Measurements from ENCODE around the gene ZNF892.

- TF ChIP-seq SETDB1 (IDR thresholded peaks at IDR 0.05; ENCODE audit: insufficient read length, low read length) (no peak), REPIN1 (tag by site-specific recombination; IDR thresholded peaks at IDR 0.05; ENCODE audit: low read depth) (no peak), PATZ1 (tag by site-specific recombination; IDR thresholded peaks at IDR 0.05) (peak; percentile 60; the same call in 1 of the 2 replicates), HOXA7 (CRISPR knock-in tag; IDR thresholded peaks at IDR 0.05; ENCODE audit: borderline replicate concordance) (no peak), KLF10 (tag by site-specific recombination; IDR thresholded peaks at IDR 0.05) (no peak), ZNF362 (tag by site-specific recombination; IDR thresholded peaks at IDR 0.05) (no peak), ZNF660 (tag by site-specific recombination; IDR thresholded peaks at IDR 0.05) (peak; percentile 57; the same call in 1 of the 2 replicates), ZNF24 (tag by site-specific recombination; IDR thresholded peaks at IDR 0.05) (no peak)
- TF ChIP-seq, protein P1, sequence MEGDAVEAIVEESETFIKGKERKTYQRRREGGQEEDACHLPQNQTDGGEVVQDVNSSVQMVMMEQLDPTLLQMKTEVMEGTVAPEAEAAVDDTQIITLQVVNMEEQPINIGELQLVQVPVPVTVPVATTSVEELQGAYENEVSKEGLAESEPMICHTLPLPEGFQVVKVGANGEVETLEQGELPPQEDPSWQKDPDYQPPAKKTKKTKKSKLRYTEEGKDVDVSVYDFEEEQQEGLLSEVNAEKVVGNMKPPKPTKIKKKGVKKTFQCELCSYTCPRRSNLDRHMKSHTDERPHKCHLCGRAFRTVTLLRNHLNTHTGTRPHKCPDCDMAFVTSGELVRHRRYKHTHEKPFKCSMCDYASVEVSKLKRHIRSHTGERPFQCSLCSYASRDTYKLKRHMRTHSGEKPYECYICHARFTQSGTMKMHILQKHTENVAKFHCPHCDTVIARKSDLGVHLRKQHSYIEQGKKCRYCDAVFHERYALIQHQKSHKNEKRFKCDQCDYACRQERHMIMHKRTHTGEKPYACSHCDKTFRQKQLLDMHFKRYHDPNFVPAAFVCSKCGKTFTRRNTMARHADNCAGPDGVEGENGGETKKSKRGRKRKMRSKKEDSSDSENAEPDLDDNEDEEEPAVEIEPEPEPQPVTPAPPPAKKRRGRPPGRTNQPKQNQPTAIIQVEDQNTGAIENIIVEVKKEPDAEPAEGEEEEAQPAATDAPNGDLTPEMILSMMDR (tag by site-specific recombination; IDR thresholded peaks at IDR 0.05) = peak; percentile 94
- TF ChIP-seq, protein P2, sequence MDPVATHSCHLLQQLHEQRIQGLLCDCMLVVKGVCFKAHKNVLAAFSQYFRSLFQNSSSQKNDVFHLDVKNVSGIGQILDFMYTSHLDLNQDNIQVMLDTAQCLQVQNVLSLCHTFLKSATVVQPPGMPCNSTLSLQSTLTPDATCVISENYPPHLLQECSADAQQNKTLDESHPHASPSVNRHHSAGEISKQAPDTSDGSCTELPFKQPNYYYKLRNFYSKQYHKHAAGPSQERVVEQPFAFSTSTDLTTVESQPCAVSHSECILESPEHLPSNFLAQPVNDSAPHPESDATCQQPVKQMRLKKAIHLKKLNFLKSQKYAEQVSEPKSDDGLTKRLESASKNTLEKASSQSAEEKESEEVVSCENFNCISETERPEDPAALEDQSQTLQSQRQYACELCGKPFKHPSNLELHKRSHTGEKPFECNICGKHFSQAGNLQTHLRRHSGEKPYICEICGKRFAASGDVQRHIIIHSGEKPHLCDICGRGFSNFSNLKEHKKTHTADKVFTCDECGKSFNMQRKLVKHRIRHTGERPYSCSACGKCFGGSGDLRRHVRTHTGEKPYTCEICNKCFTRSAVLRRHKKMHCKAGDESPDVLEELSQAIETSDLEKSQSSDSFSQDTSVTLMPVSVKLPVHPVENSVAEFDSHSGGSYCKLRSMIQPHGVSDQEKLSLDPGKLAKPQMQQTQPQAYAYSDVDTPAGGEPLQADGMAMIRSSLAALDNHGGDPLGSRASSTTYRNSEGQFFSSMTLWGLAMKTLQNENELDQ (tag by site-specific recombination; IDR thresholded peaks at IDR 0.05; ENCODE audit: low read depth) = no peak
Observed at GRCh38 chr2:95207111-95207961, at the start of gene ZNF892.
